IMR-90 (cell line): Measurements from ENCODE around the gene PDE4C. TPM values are rescaled to one million over a fixed set of nuclear protein-coding genes. Genes with fewer than 3 reads are reported as not detected.
A peak's percentile ranks its signal among the peaks of the same experiment; 100 is the strongest.

ENCODE experiments used
- ATAC-seq: fragments of 200-7000 bp; cut with Tn5 transposase; 2 replicates; pipeline ENCODE4 v1.9.1; 2020; ENCODE audit warnings: low read depth, mild to moderate bottlenecking, moderate library complexity
- BruUV-seq: library from RNA; stranded (reverse); fragments of 400-500 nt; replicated peaks from 2 replicates; lab custom pipeline; 2021; lab: Mats Ljungman, UMichigan
- CTCF ChIA-PET: fragments of 300-600 bp; formaldehyde crosslinking; extraction: SDS; loops from one replicate; lab custom pipeline; 2021; ENCODE audit warnings: antibody characterized with exemption; lab: Yijun Ruan, JAX
- POLR2A ChIA-PET: fragments of 300-600 bp; sonication (Branson Sonifier 250); formaldehyde crosslinking; loops from one replicate; lab custom pipeline; 2022; ENCODE audit warnings: antibody characterized with exemption; ENCODE audit not compliant: unreplicated experiment; lab: Charles Lee
- DNase-seq: peaks from one replicate; pipeline ENCODE4 v3.0.0; 2013
- H2AFZ ChIP-seq: replicated peaks from 2 replicates; pipeline ENCODE3; 2013; ENCODE audit warnings: low read length, mild to moderate bottlenecking; ENCODE audit not compliant: poor library complexity
- H2AK5ac ChIP-seq: 2 replicates; pipeline ENCODE4 v1.6.1; 2013; ENCODE audit warnings: low read depth, low read length, inconsistent platforms
- H2AK9ac ChIP-seq: replicated peaks from 2 replicates; pipeline ENCODE3; 2013; ENCODE audit warnings: mild to moderate bottlenecking, low read depth, low read length, moderate library complexity; ENCODE audit not compliant: poor library complexity
- H2BK120ac ChIP-seq: 2 replicates; pipeline ENCODE4 v1.6.1; 2013; ENCODE audit warnings: low read depth, low read length, inconsistent platforms
- H2BK15ac ChIP-seq: 3 replicates; pipeline ENCODE4 v1.6.1; 2013; ENCODE audit warnings: low read depth, low read length, inconsistent platforms
- H2BK20ac ChIP-seq: 2 replicates; pipeline ENCODE4 v1.6.1; 2013; ENCODE audit warnings: low read depth, mild to moderate bottlenecking, inconsistent platforms, low read length, moderate library complexity
- H2BK5ac ChIP-seq: 2 replicates; pipeline ENCODE4 v1.6.1; 2013; ENCODE audit warnings: mild to moderate bottlenecking, low read depth, low read length, inconsistent platforms; ENCODE audit not compliant: poor library complexity, severe bottlenecking
- H3K14ac ChIP-seq: replicated peaks from 2 replicates; pipeline ENCODE4 v1.6.1; 2013; ENCODE audit warnings: low read depth, low read length, inconsistent platforms
- H3K18ac ChIP-seq: 2 replicates; pipeline ENCODE4 v1.6.1; 2013; ENCODE audit warnings: low read depth, low read length, control low read depth
- H3K23ac ChIP-seq: 2 replicates; pipeline ENCODE4 v1.6.1; 2013; ENCODE audit warnings: low read depth, low read length, inconsistent platforms
- H3K27ac ChIP-seq: 2 replicates; pipeline ENCODE4 v1.5.1; 2013; ENCODE audit warnings: mild to moderate bottlenecking, control low read depth, low read length; ENCODE audit not compliant: insufficient read depth
- H3K27me3 ChIP-seq: 2 replicates; pipeline ENCODE4 v1.6.1; 2013; ENCODE audit warnings: low read length; ENCODE audit not compliant: control insufficient read depth, insufficient read depth
- H3K36me3 ChIP-seq: 2 replicates; pipeline ENCODE4 v1.6.1; 2013; ENCODE audit warnings: low read length, mixed read lengths; ENCODE audit not compliant: control insufficient read depth, insufficient read depth
- H3K4ac ChIP-seq: 2 replicates; pipeline ENCODE4 v1.6.1; 2013; ENCODE audit warnings: low read depth, low read length, inconsistent platforms
- H3K4me1 ChIP-seq: 2 replicates; pipeline ENCODE4 v1.6.1; 2013; ENCODE audit warnings: low read length, mixed read lengths; ENCODE audit not compliant: control insufficient read depth, insufficient read depth
- H3K4me2 ChIP-seq: 2 replicates; pipeline ENCODE4 v1.6.1; 2013; ENCODE audit warnings: low read depth, mild to moderate bottlenecking, control low read depth, low read length, moderate library complexity
- H3K4me3 ChIP-seq: 2 replicates; pipeline ENCODE4 v1.5.1; 2013; ENCODE audit warnings: low read depth, mild to moderate bottlenecking, control low read depth, low read length, moderate library complexity; ENCODE audit not compliant: insufficient read depth
- H3K56ac ChIP-seq: 2 replicates; pipeline ENCODE4 v1.6.1; 2013; ENCODE audit warnings: low read length, inconsistent platforms; ENCODE audit not compliant: insufficient read depth; ENCODE audit errors: extremely low read depth
- H3K79me1 ChIP-seq, 2 experiments: 2 replicates each; pipeline ENCODE4 v1.6.1; 2013; ENCODE audit warnings: low read length in 2 of 2, inconsistent platforms in 1 of 2, low read depth in 1 of 2
- H3K9ac ChIP-seq: 2 replicates; pipeline ENCODE4 v1.6.1; 2013; ENCODE audit warnings: low read depth, low read length, control low read depth
- H3K9me1 ChIP-seq: 2 replicates; pipeline ENCODE4 v1.6.1; 2013; ENCODE audit warnings: low read length, inconsistent platforms; ENCODE audit not compliant: insufficient read depth
- H3K9me3 ChIP-seq: 2 replicates; pipeline ENCODE4 v1.6.1; 2013; ENCODE audit warnings: low read length; ENCODE audit not compliant: control insufficient read depth, insufficient read depth
- H4K20me1 ChIP-seq: 2 replicates; pipeline ENCODE4 v1.6.1; 2013; ENCODE audit warnings: low read length, inconsistent platforms; ENCODE audit not compliant: insufficient read depth
- H4K5ac ChIP-seq: 2 replicates; pipeline ENCODE4 v1.6.1; 2013; ENCODE audit warnings: mild to moderate bottlenecking, low read depth, low read length, control low read depth
- H4K8ac ChIP-seq, 2 experiments: 2 replicates each; pipeline ENCODE4 v1.6.1; 2013; ENCODE audit warnings: low read depth in 2 of 2, low read length in 2 of 2, control low read depth in 1 of 2, inconsistent platforms in 1 of 2
- H4K91ac ChIP-seq: 2 replicates; pipeline ENCODE4 v1.6.1; 2013; ENCODE audit warnings: low read depth, low read length, inconsistent platforms; ENCODE audit not compliant: insufficient read depth
- FOS ChIP-seq: fragments of 150-350 bp; IDR thresholded peaks from 2 replicates; pipeline ENCODE4 v1.6.1; 2016; ENCODE audit warnings: low read depth, low read length
- MXI1 ChIP-seq: IDR thresholded peaks from 2 replicates; pipeline ENCODE4 v1.6.1; 2012; ENCODE audit warnings: low read depth, mild to moderate bottlenecking, low read length, moderate library complexity, borderline replicate concordance
- NFE2L2 ChIP-seq: fragments of 150-350 bp; IDR thresholded peaks from 2 replicates; pipeline ENCODE4 v1.6.1; 2016; ENCODE audit warnings: low read depth, mild to moderate bottlenecking, low read length
- RAD21 ChIP-seq: IDR thresholded peaks from 2 replicates; pipeline ENCODE4 v1.6.1; 2012; ENCODE audit warnings: low read length, improper control_type of control experiment
- RCOR1 ChIP-seq: IDR thresholded peaks from 2 replicates; pipeline ENCODE4 v1.6.1; 2012; ENCODE audit warnings: mild to moderate bottlenecking, low read length, improper control_type of control experiment; ENCODE audit not compliant: insufficient replicate concordance
- RFX5 ChIP-seq: IDR thresholded peaks from 2 replicates; pipeline ENCODE4 v1.8.0; 2012; ENCODE audit warnings: low read depth, mild to moderate bottlenecking, low read length, moderate library complexity
- WGBS, 2 experiments: methylation state at CpG; one replicate each; pipeline versions ENCODE4 v1.1.5 to v1.1.7; 2013; ENCODE audit warnings: missing lambda C conversion rate in 2 of 2; ENCODE audit not compliant: insufficient read length in 1 of 2; ENCODE audit errors: extremely low coverage in 2 of 2; 5-methylcytosine and 5-hydroxymethylcytosine counted together
- dilution Hi-C: fragments of 300-500 bp; cut with HindIII; formaldehyde crosslinking; loops from one replicate; pipeline ENCODE4 v1.14.3; 2018; ENCODE audit warnings: low sequenced_read_pairs; ENCODE audit not compliant: unreplicated experiment
- in situ Hi-C: fragments of 300-500 bp; cut with MboI; formaldehyde crosslinking; loops from 3 replicates; pipeline ENCODE4 v1.14.3; 2019; ENCODE audit warnings: low sequenced_read_pairs, inconsistent platforms, mixed read lengths
- intact Hi-C: fragments of 100-400 bp; cut with micrococcal nuclease; formaldehyde crosslinking; loops from 2 replicates; pipeline ENCODE4 v1.10.0; 2022
- polyA plus RNA-seq, 3 experiments: library from polyadenylated mRNA; depleted of rRNA; stranded (reverse); fragments of >200 nt; gene quantifications; 2 replicates each; pipeline ENCODE4 v1.2.3, GENCODE V29; 2012; ENCODE audit warnings: low replicate concordance in 1 of 3
- total RNA-seq: library from RNA; depleted of rRNA; stranded (reverse); fragments of >200 nt; gene quantifications from 2 replicates; pipeline ENCODE4 v1.2.3, GENCODE V29; 2012
- TF ChIP-seq, protein P1 (sequence below): fragments of 150-350 bp; IDR thresholded peaks from 2 replicates; pipeline ENCODE4 v1.6.1; 2017; ENCODE audit warnings: mild to moderate bottlenecking, antibody characterized with exemption, low read length, low read depth
- TF ChIP-seq, protein P2 (sequence below): fragments of 150-350 bp; IDR thresholded peaks from 2 replicates; pipeline ENCODE4 v1.6.1; 2016; ENCODE audit warnings: low read depth, mild to moderate bottlenecking, low read length, moderate library complexity, borderline replicate concordance

PDE4C gene
- total and polyA plus RNA-seq, 2 of the 4 experiments (the other 2 are of a cell fraction): 0.18 to 0.24 TPM

- no peak overlapping the region for H3K9ac ChIP-seq
- no peaks in the 10 kb centered on the region for H3K9me1 ChIP-seq
- H2BK15ac ChIP-seq: no peak overlapping the region
- no peak overlapping the region for H4K91ac ChIP-seq
- H3K18ac ChIP-seq: no peak overlapping the region
- intact Hi-C loops: no loop called here
- H2AK9ac ChIP-seq: peak overlapping the region; percentile 5
- H3K27ac ChIP-seq: no peak overlapping the region
- WGBS, 2 experiments: 11% methylated on average over 14 of the region's 37 CpGs; no CpG with 5 or more reads in 1 of the 2 experiments
- CTCF ChIA-PET: interaction anchor here (1.0 kb wide), 1 partner anchor 25 kb away, joined by 4 read pairs; no protein-coding TSS in a partner anchor
- no TSS peak for BruUV-seq
- POLR2A ChIA-PET: no interaction called here
- no peak overlapping the region for H4K5ac ChIP-seq
- H3K4me3 ChIP-seq: no peak overlapping the region
- H4K20me1 ChIP-seq: peaks cover 5% of the 10 kb centered on the region; the same call in 1 of the 2 replicates
- no peak overlapping the region for H3K56ac ChIP-seq
- in situ Hi-C loops: no loop called here
- DNase-seq (peak; percentile 39), ATAC-seq (peak; percentile 93)
- H3K9me3 ChIP-seq: peaks cover 3% of the 10 kb centered on the region; the same call in 1 of the 2 replicates
- H3K36me3 ChIP-seq: no peaks in the 10 kb centered on the region
- dilution Hi-C loops: no loop called here
- H3K4me2 ChIP-seq: no peak overlapping the region
- peak overlapping the region; percentile 5 for H2AFZ ChIP-seq
- H3K14ac ChIP-seq: no peak overlapping the region
- H3K4me1 ChIP-seq: no peaks in the 10 kb centered on the region
- no peak overlapping the region for H4K8ac ChIP-seq
- peaks cover 19% of the 10 kb centered on the region for H3K27me3 ChIP-seq
- H2BK5ac ChIP-seq: no peak overlapping the region
- no peak overlapping the region for H3K4ac ChIP-seq
- no peak overlapping the region for H3K23ac ChIP-seq
- no peak overlapping the region for H2BK20ac ChIP-seq
- no peak overlapping the region for H2BK120ac ChIP-seq
- H2AK5ac ChIP-seq: no peak overlapping the region
- H3K79me1 ChIP-seq: no peaks in the 10 kb centered on the region
- 0 out of 2 replicates have a peak, but pooled peaks have one; percentile 17 for TF ChIP-seq MXI1
- TF ChIP-seq, protein P1, sequence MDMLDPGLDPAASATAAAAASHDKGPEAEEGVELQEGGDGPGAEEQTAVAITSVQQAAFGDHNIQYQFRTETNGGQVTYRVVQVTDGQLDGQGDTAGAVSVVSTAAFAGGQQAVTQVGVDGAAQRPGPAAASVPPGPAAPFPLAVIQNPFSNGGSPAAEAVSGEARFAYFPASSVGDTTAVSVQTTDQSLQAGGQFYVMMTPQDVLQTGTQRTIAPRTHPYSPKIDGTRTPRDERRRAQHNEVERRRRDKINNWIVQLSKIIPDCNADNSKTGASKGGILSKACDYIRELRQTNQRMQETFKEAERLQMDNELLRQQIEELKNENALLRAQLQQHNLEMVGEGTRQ: no peak
- TF ChIP-seq NFE2L2: no peak
- no peak for TF ChIP-seq RFX5
- no peak for TF ChIP-seq RAD21
- TF ChIP-seq, protein P2, sequence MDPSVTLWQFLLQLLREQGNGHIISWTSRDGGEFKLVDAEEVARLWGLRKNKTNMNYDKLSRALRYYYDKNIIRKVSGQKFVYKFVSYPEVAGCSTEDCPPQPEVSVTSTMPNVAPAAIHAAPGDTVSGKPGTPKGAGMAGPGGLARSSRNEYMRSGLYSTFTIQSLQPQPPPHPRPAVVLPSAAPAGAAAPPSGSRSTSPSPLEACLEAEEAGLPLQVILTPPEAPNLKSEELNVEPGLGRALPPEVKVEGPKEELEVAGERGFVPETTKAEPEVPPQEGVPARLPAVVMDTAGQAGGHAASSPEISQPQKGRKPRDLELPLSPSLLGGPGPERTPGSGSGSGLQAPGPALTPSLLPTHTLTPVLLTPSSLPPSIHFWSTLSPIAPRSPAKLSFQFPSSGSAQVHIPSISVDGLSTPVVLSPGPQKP: no peak
- no peak for TF ChIP-seq FOS
- peak; percentile 28 for TF ChIP-seq RCOR1
Observed at GRCh38 chr19:18233224-18233825, 7.1 kb upstream of the PDE4C start.
